SK-N-MC (cell line): ENCODE data around the gene TUBA1A.

Experiments used
- EZH2 ChIP-seq: fragments of 200-600 bp; sonication (generic); IDR thresholded peaks from one replicate; pipeline ENCODE4 v1.6.1; 2017; ENCODE audit warnings: antibody characterized with exemption
- FOXP2 ChIP-seq: optimal IDR thresholded peaks from 2 replicates; pipeline ENCODE3; 2011; ENCODE audit warnings: mild to moderate bottlenecking, moderate library complexity; ENCODE audit not compliant: insufficient read depth; ENCODE audit errors: extremely low read length, control extremely low read depth
- POLR2AphosphoS5 ChIP-seq: IDR thresholded peaks from 2 replicates; pipeline ENCODE4 v1.6.1; 2012; ENCODE audit warnings: mild to moderate bottlenecking, low read depth, low read length, borderline replicate concordance

GRCh38 chr12:49138587-49138986 is 50.3 kb downstream of the TUBA1A start:
- no peak for TF ChIP-seq EZH2
- no peak for TF ChIP-seq POLR2AphosphoS5
- TF ChIP-seq FOXP2, result no peak
